ENCODE results near the gene TMEM101.

The TMEM101 gene

DNA sequence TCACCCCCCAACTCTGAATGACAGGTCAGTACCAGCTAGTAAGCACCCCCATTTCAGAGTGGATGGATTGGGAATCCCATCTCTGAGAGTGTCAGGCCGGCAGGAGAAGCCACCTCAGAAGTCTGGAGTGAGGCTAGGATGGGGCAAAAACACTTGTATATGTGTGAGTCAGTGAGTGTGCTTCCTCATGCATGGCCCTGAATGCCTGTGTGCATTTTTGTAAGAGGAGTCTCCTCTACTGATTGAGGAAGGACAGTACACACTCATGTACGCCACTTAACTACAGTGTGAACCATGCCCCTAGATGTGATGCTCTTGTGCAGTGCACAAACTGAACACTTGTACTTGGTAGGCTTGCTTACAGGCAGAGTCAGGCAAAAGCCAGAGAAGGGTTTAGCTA, 32.6 kb downstream of the TMEM101 start:
- H3K27me3 ChIP-seq (ENCODE audit: low read length) = no peaks in the 10 kb centered on the region
- H3K9me3 ChIP-seq (ENCODE audit: insufficient read depth, low read length) = no peaks in the 10 kb centered on the region
- no peaks in the 10 kb centered on the region for H3K79me2 ChIP-seq (ENCODE audit: insufficient read depth, low read length)
- H2AFZ ChIP-seq (ENCODE audit: low read depth, low read length, severe bottlenecking) = no peak overlapping the region
- no peaks in the 10 kb centered on the region for H3K9me2 ChIP-seq (replicated peaks; ENCODE audit: insufficient read depth, low read length)
- H3F3A ChIP-seq (ENCODE audit: insufficient read depth) = no peaks in the 10 kb centered on the region
- no peak overlapping the region for H3K27ac ChIP-seq (ENCODE audit: low read depth, low read length)
- no peak overlapping the region for H3K4me2 ChIP-seq (ENCODE audit: low read depth, low read length, poor library complexity, severe bottlenecking)
- no peak overlapping the region for H3K4me3 ChIP-seq (ENCODE audit: insufficient read depth, low read length, poor library complexity, severe bottlenecking)
- H3K9ac ChIP-seq (ENCODE audit: low read length) = no peak overlapping the region
- TF ChIP-seq EZH2phosphoT487 (conservative IDR thresholded peaks at IDR 0.05; ENCODE audit: low read length) = no peak
- TF ChIP-seq, protein P1, sequence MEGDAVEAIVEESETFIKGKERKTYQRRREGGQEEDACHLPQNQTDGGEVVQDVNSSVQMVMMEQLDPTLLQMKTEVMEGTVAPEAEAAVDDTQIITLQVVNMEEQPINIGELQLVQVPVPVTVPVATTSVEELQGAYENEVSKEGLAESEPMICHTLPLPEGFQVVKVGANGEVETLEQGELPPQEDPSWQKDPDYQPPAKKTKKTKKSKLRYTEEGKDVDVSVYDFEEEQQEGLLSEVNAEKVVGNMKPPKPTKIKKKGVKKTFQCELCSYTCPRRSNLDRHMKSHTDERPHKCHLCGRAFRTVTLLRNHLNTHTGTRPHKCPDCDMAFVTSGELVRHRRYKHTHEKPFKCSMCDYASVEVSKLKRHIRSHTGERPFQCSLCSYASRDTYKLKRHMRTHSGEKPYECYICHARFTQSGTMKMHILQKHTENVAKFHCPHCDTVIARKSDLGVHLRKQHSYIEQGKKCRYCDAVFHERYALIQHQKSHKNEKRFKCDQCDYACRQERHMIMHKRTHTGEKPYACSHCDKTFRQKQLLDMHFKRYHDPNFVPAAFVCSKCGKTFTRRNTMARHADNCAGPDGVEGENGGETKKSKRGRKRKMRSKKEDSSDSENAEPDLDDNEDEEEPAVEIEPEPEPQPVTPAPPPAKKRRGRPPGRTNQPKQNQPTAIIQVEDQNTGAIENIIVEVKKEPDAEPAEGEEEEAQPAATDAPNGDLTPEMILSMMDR (IDR thresholded peaks at IDR 0.05; ENCODE audit: insufficient read depth, low read length, poor library complexity, severe bottlenecking) = no peak
- no peaks in the 10 kb centered on the region for H4K20me1 ChIP-seq (ENCODE audit: low read depth, low read length)
- no peaks in the 10 kb centered on the region for H3K36me3 ChIP-seq (ENCODE audit: low read length)

DNA sequence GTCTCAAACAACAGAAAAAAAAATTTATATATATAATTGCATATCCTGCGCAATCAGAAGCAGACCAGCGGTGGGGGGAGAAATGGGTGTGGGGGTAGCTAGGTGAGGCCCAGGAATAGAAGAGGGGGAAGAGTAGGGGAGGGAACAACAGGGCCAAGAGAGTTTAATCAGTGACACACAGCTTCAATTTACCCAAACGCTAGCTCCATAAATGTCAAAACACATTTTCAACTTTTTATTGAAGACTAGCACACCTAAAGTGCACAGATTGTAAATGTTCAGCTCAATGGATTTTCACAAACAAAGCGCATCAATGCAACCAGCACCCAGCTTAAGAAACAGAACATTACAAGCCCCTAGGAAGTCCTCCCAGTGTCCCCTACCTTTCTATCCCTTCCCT, 35.1 kb downstream of the TMEM101 start:
- Histone ChIP-seq H3K9me2 (replicated peaks; ENCODE audit: insufficient read depth, low read length) (no peaks in the 10 kb centered on the region), H3K27me3 (ENCODE audit: low read length) (no peaks in the 10 kb centered on the region), H2AFZ (ENCODE audit: low read depth, low read length, severe bottlenecking) (no peak overlapping the region), H3K4me2 (ENCODE audit: low read depth, low read length, poor library complexity, severe bottlenecking) (no peak overlapping the region), H3K4me3 (ENCODE audit: insufficient read depth, low read length, poor library complexity, severe bottlenecking) (no peak overlapping the region), H3K79me2 (ENCODE audit: insufficient read depth, low read length) (no peaks in the 10 kb centered on the region), H4K20me1 (ENCODE audit: low read depth, low read length) (no peaks in the 10 kb centered on the region), H3F3A (ENCODE audit: insufficient read depth) (no peaks in the 10 kb centered on the region), H3K9me3 (ENCODE audit: insufficient read depth, low read length) (no peaks in the 10 kb centered on the region), H3K9ac (ENCODE audit: low read length) (no peak overlapping the region), H3K36me3 (ENCODE audit: low read length) (no peaks in the 10 kb centered on the region), H3K27ac (ENCODE audit: low read depth, low read length) (no peak overlapping the region)
- TF ChIP-seq EZH2phosphoT487 (conservative IDR thresholded peaks at IDR 0.05; ENCODE audit: low read length) = no peak
- TF ChIP-seq, protein P1 (IDR thresholded peaks at IDR 0.05; ENCODE audit: insufficient read depth, low read length, poor library complexity, severe bottlenecking) = no peak

DNA sequence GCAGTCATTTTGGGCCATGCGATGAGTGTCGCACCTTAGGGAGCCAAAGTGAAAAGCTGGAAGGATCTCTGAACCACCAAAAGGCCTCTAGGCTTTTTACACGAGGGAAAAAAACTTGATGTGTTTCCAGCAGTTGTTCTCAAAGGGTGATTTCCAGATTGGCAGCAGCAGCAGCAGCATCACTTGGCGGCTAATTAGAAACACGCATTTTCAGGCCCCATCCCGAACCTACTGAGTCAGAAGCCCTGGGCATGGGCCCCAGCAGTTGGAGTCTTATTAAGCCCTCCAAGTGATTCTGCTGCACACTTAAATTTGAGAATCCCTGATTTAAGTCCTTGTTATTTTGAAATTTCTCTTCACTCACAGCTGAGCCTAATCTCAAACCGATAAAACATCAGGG, 35.8 kb downstream of the TMEM101 start:
- TF ChIP-seq EZH2phosphoT487 (conservative IDR thresholded peaks at IDR 0.05; ENCODE audit: low read length) = no peak
- TF ChIP-seq, protein P1 (IDR thresholded peaks at IDR 0.05; ENCODE audit: insufficient read depth, low read length, poor library complexity, severe bottlenecking) = no peak
- H3F3A ChIP-seq (ENCODE audit: insufficient read depth) = no peaks in the 10 kb centered on the region
- no peak overlapping the region for H2AFZ ChIP-seq (ENCODE audit: low read depth, low read length, severe bottlenecking)
- no peak overlapping the region for H3K4me2 ChIP-seq (ENCODE audit: low read depth, low read length, poor library complexity, severe bottlenecking)
- no peaks in the 10 kb centered on the region for H3K9me3 ChIP-seq (ENCODE audit: insufficient read depth, low read length)
- H3K9ac ChIP-seq (ENCODE audit: low read length) = no peak overlapping the region
- no peaks in the 10 kb centered on the region for H3K79me2 ChIP-seq (ENCODE audit: insufficient read depth, low read length)
- H3K27me3 ChIP-seq (ENCODE audit: low read length) = no peaks in the 10 kb centered on the region
- no peak overlapping the region for H3K4me3 ChIP-seq (ENCODE audit: insufficient read depth, low read length, poor library complexity, severe bottlenecking)
- H3K27ac ChIP-seq (ENCODE audit: low read depth, low read length) = no peak overlapping the region
- no peaks in the 10 kb centered on the region for H4K20me1 ChIP-seq (ENCODE audit: low read depth, low read length)
- no peaks in the 10 kb centered on the region for H3K9me2 ChIP-seq (replicated peaks; ENCODE audit: insufficient read depth, low read length)
- no peaks in the 10 kb centered on the region for H3K36me3 ChIP-seq (ENCODE audit: low read length)
